ENCODE results near the gene UGT1A4.

The UGT1A4 gene

DNA sequence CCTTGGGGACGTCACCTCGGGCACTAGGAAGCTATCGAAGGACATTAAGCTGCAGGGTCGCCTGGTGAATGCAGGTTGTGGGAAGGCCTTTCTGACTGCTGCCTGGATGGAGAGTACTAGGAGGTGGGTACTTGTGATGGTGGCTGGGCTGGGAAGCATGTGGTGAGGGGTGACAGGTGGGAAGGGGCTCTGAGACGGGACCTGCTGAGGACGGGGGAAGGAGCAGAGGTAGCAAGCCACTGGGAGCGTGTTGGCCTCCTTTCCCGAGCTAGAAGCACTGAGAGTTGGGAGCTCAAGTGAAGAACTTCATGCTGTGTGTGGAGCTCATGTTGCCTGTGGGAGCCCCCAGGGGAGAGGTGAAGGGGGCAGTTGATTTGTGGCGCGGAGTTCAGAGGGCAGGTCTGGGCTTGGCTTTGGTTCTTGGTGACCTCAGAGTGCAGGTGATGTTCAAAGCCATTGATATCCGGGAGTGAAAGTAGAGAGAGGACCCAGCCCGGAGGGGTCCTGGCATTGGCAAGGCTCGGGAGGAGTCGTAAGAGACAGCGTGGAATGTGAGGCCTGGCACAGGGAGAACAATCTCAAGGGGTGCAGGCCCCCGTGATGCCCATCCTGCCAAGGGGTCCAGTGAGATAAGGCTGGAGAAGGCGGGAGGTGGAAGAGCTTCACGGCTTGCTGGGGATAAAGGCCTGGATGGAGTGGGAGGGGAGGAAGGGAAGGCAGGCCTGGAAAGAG lies 72.8 kb downstream of the UGT1A4 start:
- H3K4me2 ChIP-seq (ENCODE audit: low read length) = no peak overlapping the region
- H3K27ac ChIP-seq (ENCODE audit: low read depth, low read length) = no peak overlapping the region
- no peak overlapping the region for H3K4me3 ChIP-seq (ENCODE audit: low read length)
- no peaks in the 10 kb centered on the region for H3K36me3 ChIP-seq (ENCODE audit: control insufficient read depth, low read length)
- no peaks in the 10 kb centered on the region for H3K27me3 ChIP-seq (ENCODE audit: control insufficient read depth, low read length)
- H3F3A ChIP-seq (ENCODE audit: control insufficient read depth, insufficient read depth) = no peaks in the 10 kb centered on the region
- H4K20me1 ChIP-seq (ENCODE audit: control insufficient read depth, insufficient read depth, low read depth, low read length) = no peaks in the 10 kb centered on the region
- no peak for TF ChIP-seq EZH2phosphoT487 (IDR thresholded peaks at IDR 0.05; ENCODE audit: borderline replicate concordance, low read length)
- TF ChIP-seq, protein P1, sequence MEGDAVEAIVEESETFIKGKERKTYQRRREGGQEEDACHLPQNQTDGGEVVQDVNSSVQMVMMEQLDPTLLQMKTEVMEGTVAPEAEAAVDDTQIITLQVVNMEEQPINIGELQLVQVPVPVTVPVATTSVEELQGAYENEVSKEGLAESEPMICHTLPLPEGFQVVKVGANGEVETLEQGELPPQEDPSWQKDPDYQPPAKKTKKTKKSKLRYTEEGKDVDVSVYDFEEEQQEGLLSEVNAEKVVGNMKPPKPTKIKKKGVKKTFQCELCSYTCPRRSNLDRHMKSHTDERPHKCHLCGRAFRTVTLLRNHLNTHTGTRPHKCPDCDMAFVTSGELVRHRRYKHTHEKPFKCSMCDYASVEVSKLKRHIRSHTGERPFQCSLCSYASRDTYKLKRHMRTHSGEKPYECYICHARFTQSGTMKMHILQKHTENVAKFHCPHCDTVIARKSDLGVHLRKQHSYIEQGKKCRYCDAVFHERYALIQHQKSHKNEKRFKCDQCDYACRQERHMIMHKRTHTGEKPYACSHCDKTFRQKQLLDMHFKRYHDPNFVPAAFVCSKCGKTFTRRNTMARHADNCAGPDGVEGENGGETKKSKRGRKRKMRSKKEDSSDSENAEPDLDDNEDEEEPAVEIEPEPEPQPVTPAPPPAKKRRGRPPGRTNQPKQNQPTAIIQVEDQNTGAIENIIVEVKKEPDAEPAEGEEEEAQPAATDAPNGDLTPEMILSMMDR (IDR thresholded peaks at IDR 0.05; ENCODE audit: low read depth, low read length, poor library complexity, severe bottlenecking) = no peak
- no peaks in the 10 kb centered on the region for H3K79me2 ChIP-seq (ENCODE audit: control insufficient read depth, low read length)
- H3K9me2 ChIP-seq (replicated peaks; ENCODE audit: control insufficient read depth, low read length) = no peaks in the 10 kb centered on the region
- no peaks in the 10 kb centered on the region for H3K9me3 ChIP-seq (ENCODE audit: control insufficient read depth, insufficient read depth, low read length)
- H3K4me1 ChIP-seq (ENCODE audit: control insufficient read depth, low read length) = peaks cover 5% of the 10 kb centered on the region; the same call in 1 of the 2 replicates

DNA sequence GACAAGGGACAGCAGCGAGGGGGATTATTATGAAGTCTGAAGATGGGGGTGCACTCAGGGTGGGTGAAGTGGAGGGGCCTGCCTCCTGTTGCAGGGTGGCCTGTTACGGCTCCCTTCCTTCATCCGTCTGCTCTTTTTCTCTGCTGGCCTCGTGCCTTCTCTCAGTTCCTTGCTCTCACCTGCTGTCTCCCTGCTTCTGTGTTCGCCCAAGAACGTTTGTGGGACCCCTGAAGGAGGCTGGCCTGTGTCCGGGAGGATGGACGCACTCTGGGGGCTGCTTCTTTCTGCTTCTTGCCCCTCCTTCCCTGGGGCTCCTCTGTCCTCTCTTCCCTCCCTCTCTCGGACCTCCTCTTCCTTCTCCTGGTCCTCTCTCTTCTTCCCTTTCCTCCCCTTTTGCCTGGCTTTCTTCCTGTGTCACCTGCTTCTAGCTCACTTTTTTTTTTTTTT lies 73.4 kb downstream of the UGT1A4 start:
- H3K9me3 ChIP-seq (ENCODE audit: control insufficient read depth, insufficient read depth, low read length) = no peaks in the 10 kb centered on the region
- no peaks in the 10 kb centered on the region for H3K79me2 ChIP-seq (ENCODE audit: control insufficient read depth, low read length)
- no peaks in the 10 kb centered on the region for H3K27me3 ChIP-seq (ENCODE audit: control insufficient read depth, low read length)
- H3K4me1 ChIP-seq (ENCODE audit: control insufficient read depth, low read length) = peaks cover 5% of the 10 kb centered on the region; the same call in 1 of the 2 replicates
- no peak overlapping the region for H3K4me3 ChIP-seq (ENCODE audit: low read length)
- H3K9me2 ChIP-seq (replicated peaks; ENCODE audit: control insufficient read depth, low read length) = no peaks in the 10 kb centered on the region
- no peak overlapping the region for H3K4me2 ChIP-seq (ENCODE audit: low read length)
- H4K20me1 ChIP-seq (ENCODE audit: control insufficient read depth, insufficient read depth, low read depth, low read length) = no peaks in the 10 kb centered on the region
- TF ChIP-seq EZH2phosphoT487 (IDR thresholded peaks at IDR 0.05; ENCODE audit: borderline replicate concordance, low read length) = no peak
- TF ChIP-seq, protein P1 (IDR thresholded peaks at IDR 0.05; ENCODE audit: low read depth, low read length, poor library complexity, severe bottlenecking) = no peak
- no peaks in the 10 kb centered on the region for H3F3A ChIP-seq (ENCODE audit: control insufficient read depth, insufficient read depth)
- no peak overlapping the region for H3K27ac ChIP-seq (ENCODE audit: low read depth, low read length)
- no peaks in the 10 kb centered on the region for H3K36me3 ChIP-seq (ENCODE audit: control insufficient read depth, low read length)

DNA sequence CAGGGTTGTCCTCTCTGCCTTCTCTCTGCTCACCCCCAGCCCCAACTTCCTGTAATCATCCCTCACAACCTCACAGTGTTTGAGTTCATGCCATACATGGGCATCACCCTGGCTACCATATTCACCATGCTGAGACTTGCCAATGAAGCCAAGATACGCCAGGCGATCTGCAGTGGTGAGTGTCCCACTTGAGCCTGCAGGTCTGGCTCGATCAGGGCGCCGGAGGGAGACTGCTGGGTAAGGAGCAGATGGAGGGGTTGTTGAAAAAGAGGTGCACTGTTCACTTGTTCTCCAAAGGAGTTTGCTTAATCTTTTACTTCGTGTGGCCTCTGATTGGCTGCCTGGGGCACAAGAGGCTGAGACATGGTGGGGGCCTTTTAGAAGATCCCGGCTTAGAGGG lies 74.2 kb downstream of the UGT1A4 start:
- H3K79me2 ChIP-seq (ENCODE audit: control insufficient read depth, low read length) = no peaks in the 10 kb centered on the region
- no peak overlapping the region for H3K4me3 ChIP-seq (ENCODE audit: low read length)
- H3F3A ChIP-seq (ENCODE audit: control insufficient read depth, insufficient read depth) = no peaks in the 10 kb centered on the region
- no peaks in the 10 kb centered on the region for H4K20me1 ChIP-seq (ENCODE audit: control insufficient read depth, insufficient read depth, low read depth, low read length)
- H3K9me2 ChIP-seq (replicated peaks; ENCODE audit: control insufficient read depth, low read length) = no peaks in the 10 kb centered on the region
- peaks cover 5% of the 10 kb centered on the region; the same call in 1 of the 2 replicates for H3K4me1 ChIP-seq (ENCODE audit: control insufficient read depth, low read length)
- H3K9me3 ChIP-seq (ENCODE audit: control insufficient read depth, insufficient read depth, low read length) = no peaks in the 10 kb centered on the region
- no peak overlapping the region for H3K27ac ChIP-seq (ENCODE audit: low read depth, low read length)
- no peaks in the 10 kb centered on the region for H3K27me3 ChIP-seq (ENCODE audit: control insufficient read depth, low read length)
- H3K4me2 ChIP-seq (ENCODE audit: low read length) = no peak overlapping the region
- no peaks in the 10 kb centered on the region for H3K36me3 ChIP-seq (ENCODE audit: control insufficient read depth, low read length)
- TF ChIP-seq, protein P1 (IDR thresholded peaks at IDR 0.05; ENCODE audit: low read depth, low read length, poor library complexity, severe bottlenecking) = no peak
- TF ChIP-seq EZH2phosphoT487 (IDR thresholded peaks at IDR 0.05; ENCODE audit: borderline replicate concordance, low read length) = no peak
